EH (cell line): ENCODE measurements around the gene TSPAN16.

Source experiments
- DNase-seq: peaks from one replicate; pipeline ENCODE4 v3.0.0-alpha.2; 2015; ENCODE audit warnings: low read depth

Gene TSPAN16

DNA sequence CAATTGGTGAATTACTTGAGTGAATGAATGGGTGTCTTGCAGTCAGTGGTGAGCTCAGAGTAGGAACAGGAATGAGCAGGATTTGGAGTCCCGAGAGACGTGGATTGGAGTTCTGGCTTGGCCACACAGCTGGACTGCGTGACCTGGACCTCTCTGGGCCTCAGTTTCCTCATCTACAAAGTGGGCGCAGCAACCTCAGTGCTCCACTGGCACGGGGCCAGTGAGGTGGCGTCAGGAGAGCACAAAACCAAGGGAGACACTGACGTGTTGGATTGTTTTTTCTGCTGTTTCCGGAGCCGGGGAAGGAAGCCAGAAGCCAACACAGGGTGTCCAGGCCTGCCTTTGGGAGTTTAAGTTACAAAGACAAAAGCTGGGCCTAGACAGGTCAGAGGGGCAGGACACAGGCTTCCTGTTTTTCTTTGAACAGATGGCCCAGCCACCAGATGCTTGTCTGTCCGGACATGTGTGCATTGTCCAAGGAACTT, 27.1 kb upstream of the TSPAN16 start:
- peak; percentile 76 for DNase-seq

DNA sequence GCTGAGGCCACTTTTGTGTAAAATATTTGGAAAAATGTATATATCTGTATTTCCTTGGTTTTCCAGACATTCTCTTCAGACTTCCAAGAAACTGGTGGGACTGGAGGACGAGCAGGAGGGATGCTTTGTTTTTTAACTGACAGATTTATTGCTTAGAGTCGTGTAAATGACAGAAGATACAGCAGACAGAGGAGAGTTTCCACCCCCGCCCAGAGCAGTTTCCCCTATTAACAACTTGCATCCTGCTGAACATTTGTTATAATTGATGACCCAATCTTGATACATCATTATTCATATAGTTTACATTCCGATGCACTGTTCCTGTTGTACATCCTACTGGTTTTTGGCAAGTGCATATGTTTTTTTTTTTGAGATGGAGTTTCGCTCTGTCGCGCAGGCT, 26.6 kb upstream of the TSPAN16 start:
- peak; percentile 44 for DNase-seq

DNA sequence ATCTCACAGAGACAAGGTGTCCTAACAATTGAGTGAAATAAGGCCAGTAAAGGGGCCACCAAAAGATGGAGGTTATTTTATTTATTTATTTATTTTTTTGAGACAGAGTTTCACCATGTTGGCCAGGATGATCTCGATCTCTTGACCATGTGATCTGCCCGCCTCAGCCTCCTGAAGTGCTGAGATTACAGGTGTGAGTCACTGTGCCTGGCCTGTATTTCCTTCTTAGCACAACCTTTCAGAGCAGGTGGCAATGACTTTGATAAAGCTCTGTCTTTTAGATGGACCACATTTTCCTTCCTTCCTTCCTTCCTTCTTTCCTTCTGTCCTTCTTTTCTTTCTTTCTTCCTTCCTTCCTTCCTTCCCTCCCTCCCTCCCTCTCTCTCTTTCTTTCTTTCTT, 22.7 kb upstream of the TSPAN16 start:
- no peak for DNase-seq

DNA sequence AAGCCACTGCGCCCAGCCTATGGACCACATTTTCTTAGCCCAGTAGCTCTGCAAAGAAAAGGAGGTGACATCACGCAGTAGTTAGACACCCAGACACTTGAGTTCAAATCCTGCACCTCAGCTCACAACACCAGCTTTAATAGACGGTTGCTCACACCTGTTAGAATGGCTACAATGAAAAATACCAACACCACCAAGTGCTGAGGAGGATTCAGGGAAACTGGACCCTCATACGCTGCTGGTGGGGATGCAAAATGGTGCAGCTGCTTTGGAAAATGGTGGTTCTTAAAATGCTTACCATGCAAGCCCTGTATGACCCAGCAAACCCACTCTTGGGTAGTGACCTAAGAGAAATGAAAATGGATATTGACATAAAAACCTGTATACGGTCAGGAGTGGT, 22.0 kb upstream of the TSPAN16 start:
- DNase-seq, result no peak

DNA sequence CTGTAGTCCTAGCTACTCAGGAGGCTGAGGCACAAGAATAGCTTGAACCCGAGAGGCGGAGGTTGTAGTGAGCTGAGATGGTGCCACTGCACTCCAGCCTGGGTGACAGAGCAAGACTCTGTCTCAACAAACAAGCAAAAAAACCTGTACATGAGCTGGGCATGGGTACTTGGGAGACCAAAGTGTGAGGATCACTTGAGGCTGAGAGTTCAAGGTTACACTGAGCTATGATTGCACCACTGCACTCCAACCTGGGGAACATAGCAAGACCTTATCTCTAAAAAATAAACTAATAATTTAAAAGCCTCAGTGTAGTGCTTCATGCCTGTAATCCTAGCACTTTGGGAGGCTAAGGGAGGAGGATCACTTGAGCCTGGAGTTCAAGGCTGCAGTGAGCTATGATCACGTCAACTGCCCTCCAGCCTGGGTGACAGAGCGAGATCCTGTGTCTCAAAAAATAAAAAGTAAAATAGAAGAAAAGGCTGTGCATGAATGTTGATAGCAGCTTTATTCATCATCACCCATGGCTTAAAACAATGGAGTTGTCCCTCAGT, 21.4 kb upstream of the TSPAN16 start:
- DNase-seq, result no peak

DNA sequence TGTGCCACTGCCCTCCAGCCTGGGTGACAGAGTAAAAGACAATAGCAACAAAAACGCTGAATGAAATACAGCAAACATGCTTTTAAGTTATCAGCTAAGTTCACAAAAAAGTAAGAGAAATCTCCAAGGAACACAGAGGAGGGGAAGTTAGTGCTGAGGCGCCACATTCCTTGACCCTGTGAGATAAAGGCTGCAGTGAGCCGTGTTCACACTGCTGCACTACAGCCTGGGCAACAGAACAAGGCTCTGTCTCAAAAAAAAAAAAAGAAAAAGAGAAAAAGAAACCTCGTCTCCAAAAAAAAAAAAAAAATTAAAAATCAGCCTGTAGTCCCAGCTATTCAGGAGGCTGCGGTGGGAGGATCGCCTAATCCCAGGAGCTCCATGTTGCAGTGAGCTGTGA, 17.3 kb upstream of the TSPAN16 start:
- DNase-seq, result no peak

DNA sequence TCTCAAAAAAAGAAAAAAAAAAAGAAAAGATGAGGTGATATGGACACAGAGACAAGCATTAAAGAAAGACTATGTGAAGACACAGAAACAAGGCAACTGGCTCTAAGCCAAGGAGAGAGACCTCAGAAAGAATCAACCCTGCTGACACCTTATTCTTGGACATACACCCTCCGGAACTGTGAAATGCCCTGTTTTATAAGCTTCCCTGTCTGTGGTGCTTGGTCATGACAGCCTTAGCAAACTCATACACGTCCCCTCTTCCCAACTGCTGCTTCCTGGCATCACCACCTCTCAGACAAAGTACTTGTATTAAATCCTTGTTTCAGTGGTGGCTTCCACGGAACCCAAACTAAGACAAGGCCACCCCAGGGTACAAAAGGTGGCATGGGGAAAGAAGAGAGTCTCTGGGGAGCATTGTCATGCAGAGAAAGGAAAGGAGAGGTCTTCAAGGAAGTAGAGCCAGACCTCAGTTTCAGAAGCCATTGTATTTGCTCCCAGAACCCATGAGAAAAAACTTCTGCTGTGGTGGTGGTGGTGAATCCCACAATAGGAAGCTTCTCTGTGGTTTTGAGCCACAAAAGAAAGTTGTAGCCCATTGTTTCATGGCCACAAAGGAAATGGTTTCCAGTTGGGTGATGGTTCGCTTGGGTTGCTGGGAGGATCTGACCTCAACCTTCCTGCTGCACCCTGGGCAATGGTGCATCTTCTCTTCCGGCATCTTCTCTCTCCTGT, 16.3 kb upstream of the TSPAN16 start:
- DNase-seq, result no peak

DNA sequence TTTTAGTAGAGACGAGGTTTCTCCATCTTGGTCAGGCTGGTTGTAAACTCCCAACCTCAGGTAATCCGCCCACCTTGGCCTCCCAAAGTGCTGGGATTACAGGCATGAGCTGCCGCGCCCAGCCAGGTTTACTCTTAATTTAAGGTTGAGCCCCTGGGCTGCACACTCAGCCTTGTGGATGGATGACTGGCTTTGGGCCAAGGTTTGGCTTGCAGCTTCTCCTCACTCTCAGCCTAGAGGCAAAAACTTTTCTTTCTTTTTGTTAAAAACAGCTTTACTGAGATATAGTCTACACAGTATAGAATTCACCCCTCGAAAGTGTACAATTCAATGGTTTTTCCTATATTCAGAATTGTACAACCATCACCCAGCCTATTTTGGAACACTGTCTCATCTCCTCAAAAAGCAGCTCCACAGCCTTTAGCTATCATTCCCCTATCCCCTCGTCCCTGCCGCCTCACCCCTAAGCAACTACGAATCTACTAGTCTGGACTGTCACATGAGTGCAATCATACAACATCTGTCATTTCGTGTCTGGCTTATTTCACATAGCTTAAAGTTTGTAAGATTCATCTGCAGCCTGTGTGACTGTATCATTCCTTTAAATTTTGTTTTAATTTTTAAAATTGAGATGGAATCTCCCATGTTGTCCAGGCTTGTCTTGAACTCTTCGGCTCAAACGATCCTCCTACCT, 14.5 kb upstream of the TSPAN16 start:
- DNase-seq, result no peak

DNA sequence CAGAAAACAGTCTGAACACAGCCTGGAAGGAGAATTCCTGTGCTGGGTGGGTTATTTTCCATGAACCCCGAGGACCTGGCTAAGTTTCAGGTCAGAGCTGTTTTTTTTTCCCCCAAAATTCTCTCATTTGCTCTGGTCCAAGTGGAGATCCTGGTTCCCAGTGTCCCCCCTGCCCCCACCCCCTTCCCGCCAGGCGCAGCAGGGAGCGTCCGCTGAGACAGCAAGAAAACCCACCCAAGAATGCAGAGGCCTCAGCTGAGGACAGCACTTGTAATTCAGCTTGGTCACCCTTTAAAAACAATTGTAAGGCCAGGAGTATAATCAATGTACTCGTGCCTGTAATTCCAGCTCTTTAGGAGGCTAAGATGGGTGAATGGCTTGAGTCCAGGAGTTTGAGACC, 11.4 kb upstream of the TSPAN16 start:
- no peak for DNase-seq

DNA sequence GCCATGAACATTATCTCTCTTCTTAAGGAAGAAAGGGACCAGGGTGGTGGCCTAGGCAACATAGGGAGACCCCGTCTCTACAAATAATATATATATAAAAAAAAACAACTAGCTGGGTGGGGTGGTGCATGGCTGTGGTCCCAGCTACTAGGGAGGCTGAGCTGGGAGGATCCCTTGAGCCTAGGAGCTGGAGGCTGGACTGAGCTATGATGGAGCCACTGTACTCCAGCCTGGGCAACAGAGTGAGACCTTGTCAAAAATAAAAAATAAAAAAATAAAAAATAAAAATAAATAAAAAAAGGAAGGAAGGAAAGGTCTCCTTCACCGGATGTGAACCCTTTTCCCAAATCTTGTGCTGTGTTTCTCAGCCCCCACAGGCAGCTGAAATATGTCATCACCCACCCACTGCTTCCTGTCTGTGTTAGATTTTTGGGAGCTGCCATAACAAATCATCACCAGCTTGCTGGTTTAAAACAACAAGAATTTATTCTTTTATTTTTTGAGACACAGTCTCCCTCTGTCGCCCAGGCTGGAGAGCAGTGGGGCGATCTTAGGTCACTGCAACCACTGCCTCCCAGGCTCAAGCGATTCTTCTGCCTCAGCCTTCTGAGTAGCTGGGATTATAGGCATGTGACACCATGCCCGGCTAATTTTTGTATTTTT, 9.5 kb upstream of the TSPAN16 start:
- DNase-seq, result peak; percentile 74

DNA sequence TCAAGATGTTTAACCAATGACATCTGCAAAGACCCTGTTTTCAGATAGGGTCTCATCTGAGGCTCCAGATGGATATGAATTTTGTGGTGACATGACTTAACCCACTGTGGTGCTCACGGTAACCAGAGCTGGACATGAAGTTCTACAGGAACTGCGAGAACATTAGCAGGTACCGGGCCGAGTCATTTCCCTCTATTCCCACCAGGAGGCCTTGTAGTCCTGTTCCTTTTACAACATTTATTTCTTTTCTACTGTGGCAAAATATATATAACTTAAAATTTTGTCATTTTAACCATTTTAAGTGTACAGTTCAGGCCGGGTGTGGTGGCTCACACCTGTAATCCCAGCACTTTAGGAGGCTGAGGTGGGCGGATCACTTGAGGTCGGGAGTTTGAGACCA, 7.6 kb upstream of the TSPAN16 start:
- peak; percentile 33 for DNase-seq

DNA sequence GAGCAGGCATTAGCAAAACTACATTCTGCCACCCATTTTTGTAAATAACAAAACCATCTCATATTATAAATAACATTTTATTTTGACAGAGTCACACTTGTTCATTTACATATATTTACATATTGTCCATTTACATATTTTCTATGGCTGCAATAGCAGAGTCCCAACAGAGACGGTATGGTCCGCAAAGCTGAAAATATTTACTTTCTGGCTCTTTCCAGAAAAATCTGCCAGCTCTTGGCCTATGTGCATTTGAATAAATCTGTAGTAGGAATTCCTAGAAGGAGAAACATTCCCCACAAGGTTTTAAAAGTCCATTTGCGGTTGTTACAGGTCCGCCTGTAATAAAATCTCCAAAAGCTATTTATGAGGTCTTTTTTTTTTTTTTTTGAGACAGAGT, 5.7 kb upstream of the TSPAN16 start:
- DNase-seq, result no peak

DNA sequence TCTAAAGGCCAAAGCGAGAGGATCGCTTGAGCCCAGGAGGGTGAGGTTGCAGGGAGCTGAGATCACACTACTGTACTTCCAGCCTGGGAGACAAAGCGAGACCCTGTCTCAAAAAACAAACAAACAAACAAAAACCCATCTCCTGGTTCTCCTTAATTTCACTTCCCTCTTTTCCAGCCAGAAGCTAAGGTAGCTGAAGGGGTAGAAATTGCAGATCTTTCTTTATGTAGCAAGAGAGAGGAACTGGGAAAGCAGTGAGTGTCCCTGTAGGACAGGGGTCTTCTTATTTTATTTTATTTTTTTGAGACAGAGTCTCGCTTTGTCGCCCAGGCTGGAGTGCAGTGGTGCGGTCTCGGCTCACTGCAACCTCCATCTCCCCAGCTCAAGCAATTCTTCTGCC, 4.5 kb upstream of the TSPAN16 start:
- no peak for DNase-seq

DNA sequence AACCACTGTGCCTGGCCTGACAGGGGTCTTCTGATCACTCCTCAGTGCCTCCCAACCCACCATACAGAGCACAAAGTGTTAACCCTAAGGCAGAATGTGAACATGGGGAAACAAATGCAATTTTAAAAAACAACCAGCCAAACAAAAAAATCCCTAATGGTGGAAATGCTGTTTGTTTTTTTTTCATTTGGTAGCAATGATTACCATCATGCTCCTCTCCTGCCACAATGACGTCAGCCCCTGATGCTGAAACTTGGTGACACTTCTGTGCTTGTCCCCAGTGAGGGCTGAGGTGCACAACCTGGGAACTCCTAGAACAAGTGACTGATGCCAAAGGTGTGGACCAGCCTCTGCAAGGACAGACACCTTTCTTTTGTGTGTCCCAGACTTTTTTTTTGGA, 4.0 kb upstream of the TSPAN16 start:
- DNase-seq, result no peak

DNA sequence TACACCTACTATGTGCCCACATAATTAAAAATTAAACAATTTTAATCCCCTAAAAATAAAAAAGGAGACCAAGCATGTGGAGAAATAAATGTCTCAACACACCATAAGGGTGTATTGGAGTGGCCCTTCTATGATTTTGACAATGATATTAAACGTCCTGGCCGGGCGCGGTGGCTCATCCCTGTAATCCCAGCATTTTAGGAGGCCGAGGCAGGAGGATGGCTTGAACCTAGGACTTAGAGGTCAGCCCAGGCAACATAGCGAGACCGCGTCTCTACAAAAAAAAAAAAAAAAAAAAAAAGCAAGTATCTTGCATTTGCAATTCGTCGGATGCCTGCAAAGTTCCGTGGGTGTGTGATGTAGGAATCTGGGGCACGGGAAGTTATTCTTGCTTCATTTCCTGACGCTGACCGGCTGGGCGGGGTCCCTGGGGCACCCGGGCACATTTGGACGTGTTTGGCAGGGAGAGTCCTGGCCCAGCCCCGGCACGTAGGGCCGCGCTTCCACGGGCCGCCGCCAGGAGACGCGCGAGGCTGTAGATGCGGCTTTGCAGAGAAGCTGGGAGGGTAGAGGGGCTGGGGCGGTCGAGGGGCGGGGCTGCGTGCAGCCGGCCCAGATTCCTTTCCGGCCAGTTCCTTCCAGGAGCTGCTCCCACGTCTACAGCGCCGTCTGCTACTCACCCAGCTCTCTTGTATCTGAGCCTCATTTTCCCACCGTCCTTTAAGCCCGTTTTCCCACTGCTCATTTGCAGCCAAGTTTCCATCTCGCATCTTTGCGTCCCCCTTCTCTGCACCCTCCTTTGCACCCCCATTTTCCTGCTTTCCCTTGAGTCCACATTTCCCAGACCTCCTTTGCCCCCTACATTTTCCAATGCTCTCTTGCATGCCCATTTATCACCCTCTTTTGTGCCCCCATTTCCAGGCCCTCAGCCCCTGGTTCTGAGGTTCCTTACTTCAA, 2.2 kb upstream of the TSPAN16 start:
- DNase-seq, result peak; percentile 93

DNA sequence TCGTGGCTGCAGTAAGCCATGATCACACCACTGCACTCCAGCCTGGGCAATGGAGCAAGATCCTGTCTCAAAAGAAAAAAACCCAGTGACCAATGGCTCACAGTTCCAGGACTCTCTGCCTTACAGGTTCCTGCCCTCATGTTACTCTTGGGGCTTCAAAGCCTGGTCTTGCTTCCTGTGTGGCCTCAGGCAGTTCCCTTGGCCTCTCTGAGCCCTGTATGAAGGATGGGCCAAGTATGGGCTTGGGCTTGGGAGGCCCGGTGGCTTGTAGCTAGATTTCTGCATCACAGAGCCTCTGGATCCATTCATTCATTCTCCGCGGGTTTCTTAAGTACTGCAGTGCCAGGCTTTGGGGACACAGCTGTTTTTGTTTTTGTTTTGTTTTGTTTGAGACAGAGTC, 780 bp upstream of the TSPAN16 start:
- no peak for DNase-seq

DNA sequence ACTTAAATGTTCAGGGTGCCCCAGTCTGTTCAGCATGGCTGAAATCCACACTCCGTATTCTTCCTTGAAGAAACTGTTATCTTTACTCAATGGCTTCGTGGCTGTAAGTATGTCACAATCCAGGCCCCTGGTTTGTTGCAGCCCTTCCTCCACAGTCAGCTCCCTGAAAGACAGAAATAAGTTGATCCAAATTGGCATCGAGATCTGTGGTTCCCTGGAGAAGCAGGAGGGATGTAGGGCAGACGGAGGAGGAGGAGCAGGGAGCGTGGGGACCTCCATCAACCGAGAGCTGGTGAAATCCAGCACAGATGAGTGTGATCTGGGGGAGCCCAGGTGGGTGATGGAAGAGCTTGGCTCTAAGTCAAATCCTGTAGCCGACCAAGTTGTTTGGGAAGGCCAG, 304 bp downstream of the TSPAN16 start:
- DNase-seq, result no peak

DNA sequence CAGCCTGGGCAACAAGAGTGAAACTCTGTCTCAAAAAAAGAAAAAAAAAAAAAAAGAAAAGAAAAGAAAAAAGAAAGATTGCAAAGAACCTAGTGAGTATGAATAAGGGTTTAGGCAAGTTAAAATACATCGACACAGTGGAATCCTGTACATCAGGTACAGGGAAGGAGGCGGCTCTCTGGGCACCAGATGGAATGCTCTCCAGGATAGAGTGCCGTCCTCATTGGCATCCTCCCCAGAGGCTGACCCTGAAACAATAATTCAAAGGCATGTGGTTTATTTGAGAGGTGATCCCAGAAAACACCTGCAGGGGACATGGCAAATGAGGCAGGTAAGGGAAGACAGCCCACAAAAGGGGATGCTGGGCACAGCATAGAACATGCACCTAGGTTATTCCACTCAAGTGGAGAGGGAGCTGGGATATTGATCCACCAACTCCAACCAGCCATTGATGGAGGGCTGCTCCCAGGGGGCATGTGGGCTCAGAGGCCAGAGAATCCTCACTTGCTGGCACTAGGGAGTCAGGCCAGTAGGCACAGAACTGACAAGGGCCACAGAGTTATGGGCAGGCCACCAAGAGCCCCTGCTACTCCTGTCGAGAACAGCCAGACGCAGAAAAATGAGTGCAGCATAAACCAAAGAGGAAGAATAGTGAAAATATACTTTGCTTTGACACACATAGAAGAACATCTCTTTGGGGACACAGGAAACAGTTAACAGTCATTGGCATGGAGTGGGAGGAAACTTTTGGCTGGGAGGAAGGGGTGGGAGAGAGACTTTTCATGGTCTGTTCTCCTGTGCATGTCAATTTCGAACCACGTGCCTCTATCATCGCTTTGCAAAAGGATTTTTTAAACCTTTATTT, 4.2 kb downstream of the TSPAN16 start:
- DNase-seq, result no peak

DNA sequence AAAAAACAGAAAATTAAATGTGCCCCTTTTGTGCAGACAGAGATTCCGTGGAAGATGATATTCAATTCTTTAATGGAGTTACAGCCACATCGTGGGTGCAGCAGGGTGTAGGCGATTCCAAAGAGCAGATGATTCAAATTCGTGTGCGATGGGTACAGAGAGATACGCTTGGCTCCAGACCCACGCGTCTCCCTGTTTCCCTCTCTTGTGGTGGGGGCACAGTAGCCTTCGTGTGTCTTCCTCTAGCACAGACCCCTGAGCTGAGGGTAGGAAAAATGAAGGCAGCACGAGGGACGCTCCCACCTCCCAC, 4.8 kb downstream of the TSPAN16 start:
- no peak for DNase-seq

DNA sequence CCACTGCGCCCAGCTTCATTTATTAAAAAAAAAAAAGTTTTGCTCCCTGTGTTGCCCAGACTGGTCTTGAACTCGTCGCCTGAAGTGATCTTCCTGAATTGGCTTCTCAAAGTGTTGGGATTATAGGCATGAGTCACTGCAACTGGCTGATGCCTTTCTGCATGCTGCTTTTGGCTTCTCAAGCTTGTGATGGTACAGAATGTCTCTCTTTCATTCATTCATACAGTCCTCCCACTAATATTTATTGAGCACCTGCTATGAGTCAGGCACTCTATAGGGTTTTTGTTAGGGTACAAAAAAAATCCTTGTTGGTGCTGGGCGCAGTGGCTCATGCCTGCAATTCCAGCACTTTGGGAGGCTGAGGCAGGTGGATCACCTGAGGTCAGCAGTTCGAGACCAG, 9.0 kb downstream of the TSPAN16 start:
- DNase-seq, result no peak

DNA sequence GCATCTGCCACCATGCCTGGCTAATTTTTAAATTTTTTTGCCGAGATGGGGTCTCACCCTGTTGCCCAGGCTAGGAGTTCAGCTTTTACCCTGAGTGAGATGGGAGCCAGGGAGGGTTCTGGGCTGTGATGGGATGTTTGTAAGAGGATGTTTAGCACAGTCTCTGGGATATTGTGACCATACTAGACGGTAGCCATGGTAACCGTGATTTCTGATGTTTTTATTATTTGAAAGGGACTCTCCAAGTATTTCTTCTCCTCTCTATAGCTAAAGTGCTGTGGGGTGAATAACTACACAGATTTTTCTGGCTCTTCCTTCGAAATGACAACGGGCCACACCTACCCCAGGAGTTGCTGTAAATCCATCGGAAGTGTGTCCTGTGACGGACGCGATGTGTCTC, 10.4 kb downstream of the TSPAN16 start:
- no peak for DNase-seq
